Fibroblast of lung (primary cell): Measurements from ENCODE around the gene ANKRD17. TPM values are rescaled to one million over a fixed set of nuclear protein-coding genes. Genes with fewer than 3 reads are reported as not detected.

ENCODE experiments used
- DNase-seq, 2 donors: peaks; one replicate each; pipeline versions ENCODE4 v3.0.0 to v3.0.0-alpha.2; 2010; ENCODE audit warnings: low read depth in 2 of 2
- H2AFZ ChIP-seq: 2 replicates; pipeline ENCODE4 v1.5.1; 2012; ENCODE audit warnings: low read length, control low read depth, inconsistent platforms
- H3K27ac ChIP-seq: 2 replicates; pipeline ENCODE4 v1.5.1; 2011; ENCODE audit warnings: low read length, control low read depth; ENCODE audit not compliant: insufficient read depth
- H3K27me3 ChIP-seq: 2 replicates; pipeline ENCODE4 v1.5.1; 2011; ENCODE audit warnings: mild to moderate bottlenecking, low read length; ENCODE audit not compliant: control insufficient read depth, insufficient read depth
- H3K36me3 ChIP-seq: 2 replicates; pipeline ENCODE4 v1.5.1; 2011; ENCODE audit warnings: low read length; ENCODE audit not compliant: control insufficient read depth, insufficient read depth
- H3K4me1 ChIP-seq: 2 replicates; pipeline ENCODE4 v1.5.1; 2011; ENCODE audit warnings: low read length; ENCODE audit not compliant: control insufficient read depth, insufficient read depth; ENCODE audit errors: extremely low read depth
- H3K4me2 ChIP-seq: 2 replicates; pipeline ENCODE4 v1.5.1; 2011; ENCODE audit warnings: low read length, control low read depth; ENCODE audit not compliant: insufficient read depth; ENCODE audit errors: extremely low read depth
- H3K4me3 ChIP-seq, 4 experiments: fragments of 200-600 bp in 1 of 4; sonication (generic) in 1 of 4; replicated peaks in 1 of 4; 2 replicates each; pipeline ENCODE4 v1.5.1; 2011 to 2016; ENCODE audit warnings: low read length in 4 of 4, low read depth in 3 of 4, mild to moderate bottlenecking in 3 of 4, control low read depth in 2 of 4, inconsistent platforms in 1 of 4, mixed read lengths in 1 of 4; ENCODE audit not compliant: insufficient read depth in 1 of 4; ENCODE audit errors: control extremely low read depth in 1 of 4
- H3K79me2 ChIP-seq: 2 replicates; pipeline ENCODE4 v1.5.1; 2012; ENCODE audit warnings: mild to moderate bottlenecking, low read length, inconsistent platforms; ENCODE audit not compliant: control insufficient read depth, insufficient read depth
- H3K9ac ChIP-seq: 2 replicates; pipeline ENCODE4 v1.5.1; 2011; ENCODE audit warnings: mild to moderate bottlenecking, low read length, control low read depth; ENCODE audit not compliant: insufficient read depth
- H3K9me3 ChIP-seq: 2 replicates; pipeline ENCODE4 v1.5.1; 2012; ENCODE audit warnings: low read depth, low read length; ENCODE audit not compliant: control insufficient read depth, insufficient read depth
- H4K20me1 ChIP-seq: 2 replicates; pipeline ENCODE4 v1.5.1; 2011; ENCODE audit warnings: low read length; ENCODE audit not compliant: control insufficient read depth, insufficient read depth; ENCODE audit errors: extremely low read depth
- CTCF ChIP-seq, 2 donors: IDR thresholded peaks in 1 of 2; conservative IDR thresholded peaks in 1 of 2; 1 replicate in 1 of 2; 2 replicates in 1 of 2; pipeline ENCODE4 v1.5.1; 2011 to 2012; ENCODE audit warnings: low read length in 2 of 2, control low read depth in 1 of 2, inconsistent platforms in 1 of 2, low read depth in 1 of 2, mild to moderate bottlenecking in 1 of 2
- EZH2 ChIP-seq: IDR thresholded peaks from 2 replicates; pipeline ENCODE4 v1.5.1; 2012; ENCODE audit warnings: low read length, control low read depth, mild to moderate bottlenecking; ENCODE audit errors: missing control alignments
- polyA plus RNA-seq, 2 donors: library from polyadenylated mRNA; depleted of rRNA in 1 of 2; stranded (reverse) in 1 of 2; unstranded in 1 of 2; fragments of >200 nt; gene quantifications; 2 replicates each; pipeline ENCODE4 v1.2.1, GENCODE V29; 2011 to 2012; ENCODE audit warnings: missing spikeins in 1 of 2
- total RNA-seq: library from RNA; depleted of rRNA; stranded (reverse); fragments of >200 nt; gene quantifications from 2 replicates; pipeline ENCODE4 v1.2.1, GENCODE V29; 2014

The ANKRD17 gene
- total and polyA plus RNA-seq, 2 donors (not counting 1 experiment from before 2014, with no cell fraction given): 46.2 to 54.6 TPM

DNA sequence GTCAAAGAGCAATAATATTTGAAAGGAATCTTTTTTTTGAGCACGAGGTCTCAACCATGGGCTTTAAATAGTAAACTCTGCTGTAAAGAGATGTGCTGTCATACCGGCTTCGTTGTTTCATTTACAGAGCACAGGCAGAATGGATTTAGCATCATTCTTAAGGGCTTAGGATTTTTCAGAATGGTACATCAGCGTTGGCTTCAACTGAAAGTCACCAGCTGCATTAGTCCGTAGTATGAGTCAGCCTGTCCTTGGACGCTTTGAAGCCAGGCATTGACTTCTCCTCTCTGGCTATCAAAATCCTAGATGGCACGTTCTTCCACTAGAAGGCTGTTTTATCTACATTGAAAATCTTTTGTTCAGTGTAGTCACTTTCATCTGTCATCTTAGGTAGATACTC lies 212.7 kb downstream of the ANKRD17 start:
- no peak for DNase-seq
- TF ChIP-seq CTCF (conservative IDR thresholded peaks at IDR 0.05 in 1 of 2, IDR thresholded peaks at IDR 0.05 in 1 of 2; ENCODE audit: low read depth in 1 of 2, low read length in 2 of 2) (no peak), EZH2 (no peak)
- Histone ChIP-seq H3K9me3 (no peaks in the 10 kb centered on the region), H3K27ac (no peak overlapping the region), H3K9ac (no peak overlapping the region), H3K27me3 (no peaks in the 10 kb centered on the region), H3K4me1 (no peaks in the 10 kb centered on the region), H4K20me1 (no peaks in the 10 kb centered on the region), H3K36me3 (no peaks in the 10 kb centered on the region), H2AFZ (no peak overlapping the region), H3K79me2 (no peaks in the 10 kb centered on the region), H3K4me2 (no peak overlapping the region), H3K4me3 (no peak overlapping the region)

- TF ChIP-seq CTCF (conservative IDR thresholded peaks at IDR 0.05 in 1 of 2, IDR thresholded peaks at IDR 0.05 in 1 of 2; ENCODE audit: low read depth in 1 of 2, low read length in 2 of 2) (no peak), EZH2 (no peak)
- Histone ChIP-seq H3K4me1 (no peaks in the 10 kb centered on the region), H3K27me3 (no peaks in the 10 kb centered on the region)
These were observed 221.5 kb downstream of the ANKRD17 start for GRCh38 chr4:73037057-73037456.

GRCh38 chr4:73036123-73036522 lies 222.5 kb downstream of the ANKRD17 start:
- Histone ChIP-seq H3K27me3 (no peaks in the 10 kb centered on the region), H3K36me3 (no peaks in the 10 kb centered on the region), H3K4me1 (no peaks in the 10 kb centered on the region), H3K27ac (no peak overlapping the region), H4K20me1 (no peaks in the 10 kb centered on the region), H3K9ac (no peak overlapping the region), H3K4me2 (no peak overlapping the region), H3K79me2 (no peaks in the 10 kb centered on the region), H3K4me3 (no peak overlapping the region), H2AFZ (no peak overlapping the region), H3K9me3 (no peaks in the 10 kb centered on the region)
- TF ChIP-seq CTCF (conservative IDR thresholded peaks at IDR 0.05 in 1 of 2, IDR thresholded peaks at IDR 0.05 in 1 of 2; ENCODE audit: low read depth in 1 of 2, low read length in 2 of 2): no peak
- TF ChIP-seq EZH2: no peak
- DNase-seq: no peak

More at GRCh38 chr4:73037057-73037456, 221.5 kb downstream of the ANKRD17 start:
- Histone ChIP-seq H3K4me2 (no peak overlapping the region), H3K27ac (no peak overlapping the region), H4K20me1 (no peaks in the 10 kb centered on the region), H3K9ac (no peak overlapping the region), H3K9me3 (no peaks in the 10 kb centered on the region), H3K36me3 (no peaks in the 10 kb centered on the region), H2AFZ (no peak overlapping the region), H3K79me2 (no peaks in the 10 kb centered on the region), H3K4me3 (no peak overlapping the region)
- no peak for DNase-seq
